B cell (primary cell): ENCODE measurements around the gene TACR2. TPM values are rescaled to one million over a fixed set of nuclear protein-coding genes. Genes with fewer than 3 reads are reported as not detected.

Source experiments
- ATAC-seq: fragments of 200-7000 bp; cut with Tn5 transposase; one replicate; pipeline ENCODE4 v1.10.0; 2021; ENCODE audit warnings: low read depth, mild to moderate bottlenecking, moderate number of reproducible peaks, moderate library complexity
- CTCF ChIA-PET: fragments of 350-600 bp; sonication (Branson Sonifier 250); formaldehyde crosslinking; loops from one replicate; lab custom pipeline; 2021; ENCODE audit warnings: antibody characterized with exemption, inconsistent platforms; lab: Charles Lee
- POLR2A ChIA-PET: fragments of 350-600 bp; sonication (Branson Sonifier 250); formaldehyde crosslinking; loops from one replicate; lab custom pipeline; 2021; ENCODE audit warnings: antibody characterized with exemption; lab: Charles Lee
- DNase-seq: peaks from one replicate; pipeline ENCODE4 v3.0.0; 2013
- H2AFZ ChIP-seq: 2 replicates; pipeline ENCODE4 v1.6.1; 2012; ENCODE audit warnings: mild to moderate bottlenecking, low read depth, low read length; ENCODE audit not compliant: insufficient read depth, poor library complexity, severe bottlenecking
- H3K27ac ChIP-seq, 2 donors: 1 replicate in 1 of 2; 2 replicates in 1 of 2; pipeline ENCODE4 v1.5.1; 2012 to 2013; ENCODE audit warnings: low read length in 2 of 2, mild to moderate bottlenecking in 2 of 2, moderate library complexity in 1 of 2
- H3K27me3 ChIP-seq, 4 experiments: fragments of 200-600 bp in 1 of 4; sonication (generic) in 1 of 4; replicated peaks in 1 of 4; 1 replicate in 2 of 4; 2 replicates in 2 of 4; pipeline versions ENCODE4 v1.6.1 to v1.7.0; 2013 to 2016; ENCODE audit warnings: low read length in 3 of 4, mild to moderate bottlenecking in 2 of 4, mixed read lengths in 1 of 4, moderate library complexity in 1 of 4; ENCODE audit not compliant: insufficient read depth in 4 of 4, control insufficient read depth in 3 of 4; ENCODE audit errors: control extremely low read depth in 1 of 4
- H3K36me3 ChIP-seq, 2 experiments: replicated peaks in 1 of 2; 1 replicate in 1 of 2; 2 replicates in 1 of 2; pipeline versions ENCODE4 v1.6.1 to v1.7.1; 2013; ENCODE audit warnings: low read length in 1 of 2; ENCODE audit not compliant: insufficient read depth in 2 of 2, control insufficient read depth in 1 of 2; ENCODE audit errors: control extremely low read depth in 1 of 2, extremely low read depth in 1 of 2
- H3K4me1 ChIP-seq, 2 donors: fragments of 200-600 bp in 1 of 2; sonication (generic) in 1 of 2; 1 replicate in 1 of 2; 2 replicates in 1 of 2; pipeline versions ENCODE4 v1.5.1 to v1.6.1; 2013 to 2017; ENCODE audit warnings: low read length in 2 of 2; ENCODE audit not compliant: control insufficient read depth in 2 of 2, insufficient read depth in 2 of 2
- H3K4me2 ChIP-seq: replicated peaks from 2 replicates; pipeline ENCODE3; 2012; ENCODE audit warnings: mild to moderate bottlenecking, low read depth, low read length; ENCODE audit not compliant: poor library complexity, severe bottlenecking
- H3K4me3 ChIP-seq, 5 experiments: fragments of 200-600 bp in 1 of 5; sonication (generic) in 1 of 5; 1 replicate in 3 of 5; 2 replicates in 2 of 5; pipeline versions ENCODE4 v1.5.1 to v1.7.0; 2011 to 2016; ENCODE audit warnings: low read length in 4 of 5, mild to moderate bottlenecking in 4 of 5, low read depth in 2 of 5, control low read depth in 1 of 5, moderate library complexity in 1 of 5; ENCODE audit not compliant: insufficient read depth in 1 of 5; ENCODE audit errors: control extremely low read depth in 1 of 5, extremely low read depth in 1 of 5
- H3K79me2 ChIP-seq: fragments of 200-600 bp; sonication (generic); one replicate; pipeline ENCODE4 v1.6.0; 2016; ENCODE audit warnings: low read length; ENCODE audit not compliant: control insufficient read depth, insufficient read depth
- H3K9ac ChIP-seq: fragments of 200-600 bp; sonication (generic); 2 replicates; pipeline ENCODE4 v1.6.1; 2017; ENCODE audit warnings: mild to moderate bottlenecking, low read length, moderate library complexity
- H3K9me3 ChIP-seq, 3 donors: one replicate each; pipeline versions ENCODE4 v1.6.1 to v1.7.1; 2013; ENCODE audit warnings: low read length in 2 of 3; ENCODE audit not compliant: control insufficient read depth in 2 of 3, insufficient read depth in 1 of 3; ENCODE audit errors: control extremely low read depth in 1 of 3
- H4K20me1 ChIP-seq: 2 replicates; pipeline ENCODE4 v1.6.0; 2012; ENCODE audit warnings: mild to moderate bottlenecking, low read length; ENCODE audit not compliant: insufficient read depth, control insufficient read depth, poor library complexity, severe bottlenecking
- H3K27ac Mint-ChIP-seq: one replicate; pipeline ENCODE4 v1.8.0; 2021; ENCODE audit warnings: mixed read lengths
- H3K27me3 Mint-ChIP-seq: one replicate; pipeline ENCODE4 v1.8.0; 2021; ENCODE audit warnings: mixed read lengths
- H3K4me1 Mint-ChIP-seq: one replicate; pipeline ENCODE4 v1.8.0; 2021; ENCODE audit warnings: mixed read lengths
- H3K4me3 Mint-ChIP-seq: one replicate; pipeline ENCODE4 v1.8.0; 2021; ENCODE audit warnings: mixed read lengths
- H3K9me3 Mint-ChIP-seq: one replicate; pipeline ENCODE4 v1.8.0; 2022; ENCODE audit warnings: mixed read lengths; ENCODE audit not compliant: insufficient read depth
- EZH2 ChIP-seq: IDR thresholded peaks from 2 replicates; pipeline ENCODE4 v1.6.1; 2012; ENCODE audit warnings: borderline replicate concordance, low read depth, mild to moderate bottlenecking, moderate library complexity, low read length; ENCODE audit not compliant: insufficient read depth, poor library complexity, severe bottlenecking
- WGBS: methylation state at CpG from one replicate; pipeline ENCODE4 v1.1.5; 2013; ENCODE audit warnings: missing lambda C conversion rate; ENCODE audit not compliant: insufficient coverage; 5-methylcytosine and 5-hydroxymethylcytosine counted together
- intact Hi-C: fragments of 100-400 bp; cut with micrococcal nuclease; formaldehyde crosslinking; loops from one replicate; pipeline ENCODE4 v1.10.0; 2022
- polyA plus RNA-seq: library from polyadenylated mRNA; depleted of rRNA; stranded (reverse); fragments of >200 nt; gene quantifications from 2 replicates; pipeline ENCODE4 v1.2.3, GENCODE V29; 2012
- total RNA-seq, 2 donors: library from RNA; stranded (reverse); fragments of 120-200 nt in 1 of 2; gene quantifications; 1 replicate in 1 of 2; 2 replicates in 1 of 2; pipeline versions ENCODE4 v1.2.3 to v1.2.4, GENCODE V29; 2013 to 2022
- TF ChIP-seq, protein P1 (sequence below): fragments of 200-600 bp; IDR thresholded peaks from one replicate; pipeline ENCODE4 v1.8.0; 2022; ENCODE audit warnings: antibody characterized with exemption, mild to moderate bottlenecking

The TACR2 gene
- total and polyA plus RNA-seq, 2 donors (not counting 1 experiment from before 2014, with no cell fraction given) = 0.18 TPM; not detected in 1

DNA sequence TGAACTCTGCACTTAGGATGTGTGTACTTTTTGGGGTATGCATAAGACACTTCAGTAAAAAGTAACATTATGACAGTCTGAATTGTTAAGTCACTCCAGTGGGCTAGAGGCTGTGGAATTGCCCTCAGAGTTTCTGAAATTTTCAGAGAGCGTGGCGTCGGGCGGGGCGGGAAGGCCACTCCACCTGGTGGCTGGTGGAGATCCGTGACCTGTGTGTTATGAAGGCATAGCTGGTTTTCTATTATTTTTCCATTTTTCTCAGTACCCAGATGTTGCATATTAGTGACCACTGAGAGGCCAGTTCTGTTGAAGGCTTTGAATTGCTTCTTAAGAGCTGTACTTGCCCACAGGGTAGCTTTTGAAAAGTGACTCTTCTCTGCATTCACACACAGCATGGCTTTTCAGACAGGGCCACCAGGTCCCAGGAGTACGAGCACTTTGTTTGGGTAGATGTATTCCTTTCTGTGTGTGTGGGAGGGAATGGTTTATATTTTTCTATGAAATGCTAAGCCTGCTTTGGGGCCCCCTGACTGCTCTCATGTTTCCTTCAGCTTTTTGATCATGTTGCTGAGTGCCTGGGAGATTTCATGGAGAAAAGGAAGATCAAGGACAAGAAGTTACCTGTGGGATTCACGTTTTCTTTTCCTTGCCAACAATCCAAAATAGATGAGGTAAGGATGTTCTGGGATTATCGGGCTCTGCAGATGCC, 52.3 kb downstream of the TACR2 start:
- Histone ChIP-seq H4K20me1 (peaks cover 14% of the 10 kb centered on the region), H3K36me3 (peaks cover 2 to 67% of the 10 kb centered on the region in 2 experiments), H3K4me1 (peaks cover 0 to 7% of the 10 kb centered on the region in 2 donors), H3K27me3 (no peaks in the 10 kb centered on the region), H3K4me3 (no peak overlapping the region), H3K27ac (no peak overlapping the region), H3K9ac (no peak overlapping the region), H2AFZ (no peak overlapping the region), H3K79me2 (peaks cover 19% of the 10 kb centered on the region), H3K9me3 (no peaks in the 10 kb centered on the region), H3K4me2 (no peak overlapping the region)
- 100% methylated on average over 1 of the region's 9 CpGs for WGBS
- POLR2A ChIA-PET = no interaction called here
- peaks cover 7% of the 10 kb centered on the region for H3K4me1 Mint-ChIP-seq
- no peak for DNase-seq
- H3K4me3 Mint-ChIP-seq = no peak overlapping the region
- ATAC-seq = no peak
- intact Hi-C loops = no loop called here
- no peak overlapping the region for H3K27ac Mint-ChIP-seq
- no peaks in the 10 kb centered on the region for H3K9me3 Mint-ChIP-seq
- TF ChIP-seq, protein P1, sequence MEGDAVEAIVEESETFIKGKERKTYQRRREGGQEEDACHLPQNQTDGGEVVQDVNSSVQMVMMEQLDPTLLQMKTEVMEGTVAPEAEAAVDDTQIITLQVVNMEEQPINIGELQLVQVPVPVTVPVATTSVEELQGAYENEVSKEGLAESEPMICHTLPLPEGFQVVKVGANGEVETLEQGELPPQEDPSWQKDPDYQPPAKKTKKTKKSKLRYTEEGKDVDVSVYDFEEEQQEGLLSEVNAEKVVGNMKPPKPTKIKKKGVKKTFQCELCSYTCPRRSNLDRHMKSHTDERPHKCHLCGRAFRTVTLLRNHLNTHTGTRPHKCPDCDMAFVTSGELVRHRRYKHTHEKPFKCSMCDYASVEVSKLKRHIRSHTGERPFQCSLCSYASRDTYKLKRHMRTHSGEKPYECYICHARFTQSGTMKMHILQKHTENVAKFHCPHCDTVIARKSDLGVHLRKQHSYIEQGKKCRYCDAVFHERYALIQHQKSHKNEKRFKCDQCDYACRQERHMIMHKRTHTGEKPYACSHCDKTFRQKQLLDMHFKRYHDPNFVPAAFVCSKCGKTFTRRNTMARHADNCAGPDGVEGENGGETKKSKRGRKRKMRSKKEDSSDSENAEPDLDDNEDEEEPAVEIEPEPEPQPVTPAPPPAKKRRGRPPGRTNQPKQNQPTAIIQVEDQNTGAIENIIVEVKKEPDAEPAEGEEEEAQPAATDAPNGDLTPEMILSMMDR = no peak
- no peak for TF ChIP-seq EZH2
- H3K27me3 Mint-ChIP-seq = no peaks in the 10 kb centered on the region
- CTCF ChIA-PET = interaction anchor here (1.1 to 1.2 kb wide), 2 partner anchors 28 to 125 kb away, joined by 3 read pairs; no protein-coding TSS in a partner anchor

DNA sequence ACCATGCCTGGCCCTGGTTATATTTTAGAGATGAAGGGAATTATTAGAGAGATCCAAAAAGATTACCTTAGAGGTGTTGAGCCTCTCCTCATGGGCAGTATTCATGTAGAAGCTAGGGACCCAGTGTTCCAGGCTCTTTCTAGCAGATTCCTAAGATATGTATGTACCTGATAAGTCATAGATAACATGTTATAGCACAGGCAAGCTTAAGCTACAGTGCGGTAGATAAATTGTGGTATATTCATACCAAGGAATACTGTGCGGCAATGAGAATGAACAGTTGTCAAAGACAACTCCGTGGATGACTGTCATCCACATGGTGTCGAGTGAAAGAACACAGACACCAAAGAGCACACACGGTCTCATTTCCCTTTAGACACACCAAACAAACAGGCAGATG, 53.1 kb downstream of the TACR2 start:
- no peak overlapping the region for H3K27ac Mint-ChIP-seq
- H3K9me3 ChIP-seq = no peaks in the 10 kb centered on the region
- peaks cover 21% of the 10 kb centered on the region for H4K20me1 ChIP-seq
- H3K9me3 Mint-ChIP-seq = no peaks in the 10 kb centered on the region
- peaks cover 0 to 60% of the 10 kb centered on the region in 2 experiments for H3K36me3 ChIP-seq
- no peak overlapping the region for H3K4me3 Mint-ChIP-seq
- 100% methylated on average over 3 of the region's 5 CpGs for WGBS
- no peak overlapping the region for H3K4me2 ChIP-seq
- ChIA-PET CTCF (interaction anchor here (1.1 to 1.2 kb wide), 2 partner anchors 29 to 124 kb away, joined by 3 read pairs; no protein-coding TSS in a partner anchor), POLR2A (no interaction called here)
- DNase-seq (no peak), ATAC-seq (no peak)
- H3K79me2 ChIP-seq = peaks cover 27% of the 10 kb centered on the region
- no peaks in the 10 kb centered on the region for H3K27me3 ChIP-seq
- no peak overlapping the region for H3K4me3 ChIP-seq
- no peaks in the 10 kb centered on the region for H3K27me3 Mint-ChIP-seq
- peaks cover 12% of the 10 kb centered on the region for H3K4me1 Mint-ChIP-seq
- H3K27ac ChIP-seq = no peak overlapping the region
- TF ChIP-seq, protein P1 = no peak
- no peak for TF ChIP-seq EZH2
- H2AFZ ChIP-seq = no peak overlapping the region
- peaks cover 0 to 13% of the 10 kb centered on the region in 2 donors for H3K4me1 ChIP-seq
- intact Hi-C loops = no loop called here
- H3K9ac ChIP-seq = no peak overlapping the region
